MCF 10A (cell line): Measurements from ENCODE around the gene C1QC. TPM values are rescaled to one million over a fixed set of nuclear protein-coding genes. Genes with fewer than 3 reads are reported as not detected.

Experiments
- BruUV-seq: library from RNA; stranded (reverse); fragments of 400-500 nt; replicated peaks from 2 replicates; lab custom pipeline; 2021; lab: Mats Ljungman, UMichigan
- CTCF ChIA-PET: fragments of 300-600 bp; sonication (Branson Sonifier 250); formaldehyde crosslinking; extraction: SDS; loops from one replicate; lab custom pipeline; 2021; ENCODE audit warnings: antibody characterized with exemption, inconsistent platforms; lab: Yijun Ruan, JAX
- POLR2A ChIA-PET: fragments of 300-600, 350-650 bp; sonication (Branson Sonifier 250); formaldehyde crosslinking; extraction: SDS; loops from one replicate; lab custom pipeline; 2020; ENCODE audit warnings: antibody characterized with exemption, inconsistent platforms; lab: Yijun Ruan, JAX
- DNase-seq: peaks from one replicate; pipeline ENCODE4 v3.0.0-alpha.2; 2018; ENCODE audit not compliant: unreplicated experiment
- H3K27ac Mint-ChIP-seq: one replicate; pipeline ENCODE4 v1.8.0; 2022; ENCODE audit warnings: mild to moderate bottlenecking, low read depth, mixed read lengths; ENCODE audit not compliant: unreplicated experiment
- H3K27me3 Mint-ChIP-seq: one replicate; pipeline ENCODE4 v1.8.0; 2022; ENCODE audit warnings: mixed read lengths; ENCODE audit not compliant: insufficient read depth, unreplicated experiment
- H3K36me3 Mint-ChIP-seq: one replicate; pipeline ENCODE4 v1.8.0; 2022; ENCODE audit warnings: mild to moderate bottlenecking, moderate library complexity, mixed read lengths; ENCODE audit not compliant: insufficient read depth, unreplicated experiment
- H3K4me1 Mint-ChIP-seq: one replicate; pipeline ENCODE4 v1.8.0; 2022; ENCODE audit warnings: mixed read lengths; ENCODE audit not compliant: insufficient read depth, unreplicated experiment
- H3K4me3 Mint-ChIP-seq: one replicate; pipeline ENCODE4 v1.8.0; 2022; ENCODE audit warnings: mild to moderate bottlenecking, moderate library complexity, mixed read lengths; ENCODE audit not compliant: unreplicated experiment
- H3K9me3 Mint-ChIP-seq: one replicate; pipeline ENCODE4 v1.8.0; 2022; ENCODE audit warnings: mixed read lengths; ENCODE audit not compliant: unreplicated experiment
- intact Hi-C: fragments of 100-400 bp; cut with micrococcal nuclease; formaldehyde crosslinking; loops from 2 replicates; pipeline ENCODE4 v1.14.1; 2022
- microRNA-seq: library from miRNA; unstranded; fragments of <30 nt; microRNA quantifications from one replicate; pipeline ENCODE4 v1.2.0, GENCODE V29; 2022
- total RNA-seq: library from RNA; stranded (reverse); gene quantifications from 2 replicates; pipeline ENCODE4 v1.2.3, GENCODE V29; 2022
- TF ChIP-seq, protein P1 (sequence below): fragments of 200-600 bp; IDR thresholded peaks from one replicate; pipeline ENCODE4 v1.8.0; 2022; ENCODE audit warnings: antibody characterized with exemption, mild to moderate bottlenecking; ENCODE audit not compliant: unreplicated experiment

Gene C1QC
- total RNA-seq, 1 experiment from 2014 or later: not detected

DNA sequence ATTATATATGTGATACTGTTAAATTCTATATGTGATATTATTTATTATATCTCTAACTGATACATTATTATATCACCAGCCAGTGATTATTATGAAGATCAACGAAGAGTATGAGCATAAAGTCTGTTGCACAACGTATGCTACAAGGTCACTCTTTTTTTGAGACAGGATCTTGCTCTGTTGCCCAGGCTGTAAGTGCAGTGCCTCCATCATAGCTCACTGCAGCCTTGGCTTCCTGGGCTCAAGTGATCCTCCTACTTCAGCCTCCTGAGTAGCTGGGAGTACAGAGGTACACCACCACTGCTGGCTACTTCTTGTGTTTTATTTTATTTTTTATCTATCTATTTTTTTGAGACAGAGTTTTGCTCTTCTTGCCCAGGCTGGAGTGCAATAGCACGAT, 53.2 kb downstream of the C1QC start:
- CTCF ChIA-PET: interaction anchor here (1.2 kb wide), 1 partner anchor 192 kb away, joined by 3 read pairs; no protein-coding TSS in a partner anchor
- no peak overlapping the region for H3K27ac Mint-ChIP-seq
- H3K27me3 Mint-ChIP-seq: no peaks in the 10 kb centered on the region
- no TSS peak for BruUV-seq
- H3K4me3 Mint-ChIP-seq: no peak overlapping the region
- intact Hi-C loops: no loop called here
- no peaks in the 10 kb centered on the region for H3K36me3 Mint-ChIP-seq
- DNase-seq: no peak
- no peaks in the 10 kb centered on the region for H3K9me3 Mint-ChIP-seq
- H3K4me1 Mint-ChIP-seq: no peaks in the 10 kb centered on the region
- POLR2A ChIA-PET: interaction anchor here (0.6 kb wide), 1 partner anchor 495 kb away, joined by 3 read pairs; no protein-coding TSS in a partner anchor
- TF ChIP-seq, protein P1, sequence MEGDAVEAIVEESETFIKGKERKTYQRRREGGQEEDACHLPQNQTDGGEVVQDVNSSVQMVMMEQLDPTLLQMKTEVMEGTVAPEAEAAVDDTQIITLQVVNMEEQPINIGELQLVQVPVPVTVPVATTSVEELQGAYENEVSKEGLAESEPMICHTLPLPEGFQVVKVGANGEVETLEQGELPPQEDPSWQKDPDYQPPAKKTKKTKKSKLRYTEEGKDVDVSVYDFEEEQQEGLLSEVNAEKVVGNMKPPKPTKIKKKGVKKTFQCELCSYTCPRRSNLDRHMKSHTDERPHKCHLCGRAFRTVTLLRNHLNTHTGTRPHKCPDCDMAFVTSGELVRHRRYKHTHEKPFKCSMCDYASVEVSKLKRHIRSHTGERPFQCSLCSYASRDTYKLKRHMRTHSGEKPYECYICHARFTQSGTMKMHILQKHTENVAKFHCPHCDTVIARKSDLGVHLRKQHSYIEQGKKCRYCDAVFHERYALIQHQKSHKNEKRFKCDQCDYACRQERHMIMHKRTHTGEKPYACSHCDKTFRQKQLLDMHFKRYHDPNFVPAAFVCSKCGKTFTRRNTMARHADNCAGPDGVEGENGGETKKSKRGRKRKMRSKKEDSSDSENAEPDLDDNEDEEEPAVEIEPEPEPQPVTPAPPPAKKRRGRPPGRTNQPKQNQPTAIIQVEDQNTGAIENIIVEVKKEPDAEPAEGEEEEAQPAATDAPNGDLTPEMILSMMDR: no peak

Small RNA genes lying within 50 kb of the gene (microRNA-seq; reads per million reads assigned to microRNA genes)
- not detected for gene MIR6127

Other genes with a start within 250 kb of the C1QC start
- 20.4 and 25.2 TPM in 2 replicates for gene ZBTB40, start 191.8 kb upstream of the C1QC start, total RNA-seq
- gene EPHA8, start 80.1 kb upstream of the C1QC start, total RNA-seq: not detected in 2 replicates
- not detected in 2 replicates for gene C1QA, start 7.0 kb upstream of the C1QC start, total RNA-seq
- gene C1QB, start 9.6 kb downstream of the C1QC start, total RNA-seq: not detected in 2 replicates
- 0.22 and 0.79 TPM in 2 replicates for gene EPHB2, start 67.2 kb downstream of the C1QC start, total RNA-seq